ENCODE measurements around the gene SPOCK2. TPM values are rescaled to one million over a fixed set of nuclear protein-coding genes. Genes with fewer than 3 reads are reported as not detected.

Gene SPOCK2
- polyA plus RNA-seq, 4 donors: 1.6 to 24.2 (median 3.2) TPM

GRCh38 chr10:72076756-72077155, 11.6 kb downstream of the SPOCK2 start:
- no peak overlapping the region for H3K4me3 ChIP-seq (ENCODE audit: low read depth in 1 of 3, low read length in 3 of 3)
- FAIRE-seq (no peak), DNase-seq (no peak)
- no peak overlapping the region for H3K27ac ChIP-seq (ENCODE audit: low read depth in 1 of 3, low read length in 2 of 3)
- H3K9me3 ChIP-seq (ENCODE audit: control insufficient read depth in 2 of 2, insufficient read depth in 1 of 2, low read depth in 1 of 2, low read length in 1 of 2): peaks cover 0 to 4% of the 10 kb centered on the region in 2 donors
- peaks cover 0 to 2% (median 0%) of the 10 kb centered on the region in 3 donors for H3K36me3 ChIP-seq (ENCODE audit: control insufficient read depth in 3 of 3, insufficient read depth in 2 of 3, low read depth in 1 of 3, low read length in 3 of 3)
- no peaks in the 10 kb centered on the region for H3K4me1 ChIP-seq (ENCODE audit: control insufficient read depth in 3 of 3, insufficient read depth in 2 of 3, low read depth in 1 of 3, low read length in 2 of 3)
- H3K27me3 ChIP-seq (ENCODE audit: control insufficient read depth in 3 of 3, insufficient read depth in 3 of 3, low read length in 3 of 3): no peaks in the 10 kb centered on the region
- 54 to 74% (median 58%) methylated on average over 5 of the region's 5 CpGs for WGBS, 3 donors

GRCh38 chr10:72075376-72076115, 12.8 kb downstream of the SPOCK2 start:
- peaks cover 0 to 2% (median 0%) of the 10 kb centered on the region in 3 donors for H3K36me3 ChIP-seq (ENCODE audit: control insufficient read depth in 3 of 3, insufficient read depth in 2 of 3, low read depth in 1 of 3, low read length in 3 of 3)
- no peaks in the 10 kb centered on the region for H3K27me3 ChIP-seq (ENCODE audit: control insufficient read depth in 3 of 3, insufficient read depth in 3 of 3, low read length in 3 of 3)
- WGBS, 3 donors: 74 to 79% (median 78%) methylated on average over 12 of the region's 12 CpGs
- H3K4me1 ChIP-seq (ENCODE audit: control insufficient read depth in 3 of 3, insufficient read depth in 2 of 3, low read depth in 1 of 3, low read length in 2 of 3): no peaks in the 10 kb centered on the region
- H3K4me3 ChIP-seq (ENCODE audit: low read depth in 1 of 3, low read length in 3 of 3): no peak overlapping the region
- FAIRE-seq (no peak), DNase-seq (no peak)
- H3K9me3 ChIP-seq (ENCODE audit: control insufficient read depth in 2 of 2, insufficient read depth in 1 of 2, low read depth in 1 of 2, low read length in 1 of 2): peaks cover 0 to 8% of the 10 kb centered on the region in 2 donors
- H3K27ac ChIP-seq (ENCODE audit: low read depth in 1 of 3, low read length in 2 of 3): no peak overlapping the region

GRCh38 chr10:72074574-72075375, 13.6 kb downstream of the SPOCK2 start:
- Histone ChIP-seq H3K27ac (ENCODE audit: low read depth in 1 of 3, low read length in 2 of 3) (no peak overlapping the region), H3K9me3 (ENCODE audit: control insufficient read depth in 2 of 2, insufficient read depth in 1 of 2, low read depth in 1 of 2, low read length in 1 of 2) (peaks cover 0 to 8% of the 10 kb centered on the region in 2 donors), H3K4me1 (ENCODE audit: control insufficient read depth in 3 of 3, insufficient read depth in 2 of 3, low read depth in 1 of 3, low read length in 2 of 3) (no peaks in the 10 kb centered on the region), H3K36me3 (ENCODE audit: control insufficient read depth in 3 of 3, insufficient read depth in 2 of 3, low read depth in 1 of 3, low read length in 3 of 3) (peaks cover 0 to 2% (median 0%) of the 10 kb centered on the region in 3 donors), H3K4me3 (ENCODE audit: low read depth in 1 of 3, low read length in 3 of 3) (no peak overlapping the region), H3K27me3 (ENCODE audit: control insufficient read depth in 3 of 3, insufficient read depth in 3 of 3, low read length in 3 of 3) (no peaks in the 10 kb centered on the region)
- no peak for DNase-seq
- no peak for FAIRE-seq
- 77 to 79% (median 79%) methylated on average over 17 to 18 of the region's 18 CpGs for WGBS, 3 donors

GRCh38 chr10:72073708-72074573, 14.4 kb downstream of the SPOCK2 start:
- H3K27ac ChIP-seq (ENCODE audit: low read depth in 1 of 3, low read length in 2 of 3): no peak overlapping the region
- H3K27me3 ChIP-seq (ENCODE audit: control insufficient read depth in 3 of 3, insufficient read depth in 3 of 3, low read length in 3 of 3): no peaks in the 10 kb centered on the region
- H3K9me3 ChIP-seq (ENCODE audit: control insufficient read depth in 2 of 2, insufficient read depth in 1 of 2, low read depth in 1 of 2, low read length in 1 of 2): peaks cover 0 to 8% of the 10 kb centered on the region in 2 donors
- no peak overlapping the region for H3K4me3 ChIP-seq (ENCODE audit: low read depth in 1 of 3, low read length in 3 of 3)
- 75 to 79% (median 76%) methylated on average over 14 of the region's 14 CpGs for WGBS, 3 donors
- FAIRE-seq: no peak
- DNase-seq: no peak
- peaks cover 0 to 2% (median 0%) of the 10 kb centered on the region in 3 donors for H3K36me3 ChIP-seq (ENCODE audit: control insufficient read depth in 3 of 3, insufficient read depth in 2 of 3, low read depth in 1 of 3, low read length in 3 of 3)
- no peaks in the 10 kb centered on the region for H3K4me1 ChIP-seq (ENCODE audit: control insufficient read depth in 3 of 3, insufficient read depth in 2 of 3, low read depth in 1 of 3, low read length in 2 of 3)

- Histone ChIP-seq H3K27ac (ENCODE audit: low read depth in 1 of 3, low read length in 2 of 3) (no peak overlapping the region), H3K9me3 (ENCODE audit: control insufficient read depth in 2 of 2, insufficient read depth in 1 of 2, low read depth in 1 of 2, low read length in 1 of 2) (peaks cover 0 to 8% of the 10 kb centered on the region in 2 donors), H3K4me1 (ENCODE audit: control insufficient read depth in 3 of 3, insufficient read depth in 2 of 3, low read depth in 1 of 3, low read length in 2 of 3) (no peaks in the 10 kb centered on the region), H3K4me3 (ENCODE audit: low read depth in 1 of 3, low read length in 3 of 3) (no peak overlapping the region), H3K27me3 (ENCODE audit: control insufficient read depth in 3 of 3, insufficient read depth in 3 of 3, low read length in 3 of 3) (peaks cover 0 to 2% (median 0%) of the 10 kb centered on the region in 3 donors), H3K36me3 (ENCODE audit: control insufficient read depth in 3 of 3, insufficient read depth in 2 of 3, low read depth in 1 of 3, low read length in 3 of 3) (peaks cover 0 to 2% (median 0%) of the 10 kb centered on the region in 3 donors)
- FAIRE-seq (no peak), DNase-seq (no peak)
- WGBS, 3 donors: 90 to 94% (median 93%) methylated on average over 4 to 5 of the region's 5 CpGs
Measured at GRCh38 chr10:72072639-72073038, 15.7 kb downstream of the SPOCK2 start.

- peaks cover 0 to 8% of the 10 kb centered on the region in 2 donors for H3K9me3 ChIP-seq (ENCODE audit: control insufficient read depth in 2 of 2, insufficient read depth in 1 of 2, low read depth in 1 of 2, low read length in 1 of 2)
- H3K27me3 ChIP-seq (ENCODE audit: control insufficient read depth in 3 of 3, insufficient read depth in 3 of 3, low read length in 3 of 3): peaks cover 0 to 2% (median 0%) of the 10 kb centered on the region in 3 donors
- 93 to 95% (median 94%) methylated on average over 5 of the region's 5 CpGs for WGBS, 3 donors
- DNase-seq: no peak
- H3K4me1 ChIP-seq (ENCODE audit: control insufficient read depth in 3 of 3, insufficient read depth in 2 of 3, low read depth in 1 of 3, low read length in 2 of 3): no peaks in the 10 kb centered on the region
- FAIRE-seq: no peak
- H3K4me3 ChIP-seq (ENCODE audit: low read depth in 1 of 3, low read length in 3 of 3): no peak overlapping the region
- no peak overlapping the region for H3K27ac ChIP-seq (ENCODE audit: low read depth in 1 of 3, low read length in 2 of 3)
- H3K36me3 ChIP-seq (ENCODE audit: control insufficient read depth in 3 of 3, insufficient read depth in 2 of 3, low read depth in 1 of 3, low read length in 3 of 3): peaks cover 0 to 4% (median 0%) of the 10 kb centered on the region in 3 donors
Measured at GRCh38 chr10:72072046-72072445, 16.3 kb downstream of the SPOCK2 start.

- no peak for DNase-seq
- H3K4me3 ChIP-seq (ENCODE audit: low read depth in 1 of 3, low read length in 3 of 3): no peak overlapping the region
- H3K9me3 ChIP-seq (ENCODE audit: control insufficient read depth in 2 of 2, insufficient read depth in 1 of 2, low read depth in 1 of 2, low read length in 1 of 2): peaks cover 0 to 8% of the 10 kb centered on the region in 2 donors
- H3K27ac ChIP-seq (ENCODE audit: low read depth in 1 of 3, low read length in 2 of 3): no peak overlapping the region
- H3K4me1 ChIP-seq (ENCODE audit: control insufficient read depth in 3 of 3, insufficient read depth in 2 of 3, low read depth in 1 of 3, low read length in 2 of 3): no peaks in the 10 kb centered on the region
- FAIRE-seq: no peak
- H3K27me3 ChIP-seq (ENCODE audit: control insufficient read depth in 3 of 3, insufficient read depth in 3 of 3, low read length in 3 of 3): peaks cover 0 to 2% (median 0%) of the 10 kb centered on the region in 3 donors
- WGBS, 3 donors: 81 to 85% (median 85%) methylated on average over 7 of the region's 7 CpGs
- H3K36me3 ChIP-seq (ENCODE audit: control insufficient read depth in 3 of 3, insufficient read depth in 2 of 3, low read depth in 1 of 3, low read length in 3 of 3): peaks cover 0 to 4% (median 0%) of the 10 kb centered on the region in 3 donors
Measured at GRCh38 chr10:72069751-72070526, 18.4 kb downstream of the SPOCK2 start.
